GM21390 (cell line): ENCODE measurements around the gene OTOA.
"Not testable (repeated sequence)": the region's sequence is repeated elsewhere in the genome, so short reads cannot be mapped to it uniquely, and the experiment has no call there.

Experiments
- ATAC-seq: cut with Tn5 transposase; IDR thresholded peaks from one replicate; pipeline ENCODE4 v1.9.1; 2021; ENCODE audit not compliant: unreplicated experiment

The OTOA gene

DNA sequence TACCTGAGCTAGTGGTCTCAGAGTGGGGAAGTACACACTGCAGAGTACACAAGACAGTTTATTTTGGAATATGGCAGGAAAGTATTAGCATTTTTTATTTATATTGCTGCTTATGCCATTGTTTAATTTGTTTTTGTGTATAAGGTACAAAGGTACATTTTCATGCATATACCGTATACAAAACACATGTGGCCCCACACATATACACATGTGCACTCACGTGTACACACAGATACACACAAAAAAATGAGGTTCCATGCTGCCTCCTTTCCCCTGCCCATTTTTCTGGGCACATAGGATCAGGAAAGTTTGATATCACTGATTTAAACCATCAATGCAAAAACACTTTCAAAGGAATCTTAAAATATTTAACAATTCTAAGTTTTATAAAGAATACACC, 24.3 kb upstream of the OTOA start:
- no peak for ATAC-seq

GRCh38 chr16:21641916-21642315, 21.9 kb upstream of the OTOA start:
- no peak for ATAC-seq

- no peak for ATAC-seq
Observed at GRCh38 chr16:21642861-21643260, 20.9 kb upstream of the OTOA start.

GRCh38 chr16:21643785-21644184, 20.0 kb upstream of the OTOA start:
- ATAC-seq: no peak

DNA sequence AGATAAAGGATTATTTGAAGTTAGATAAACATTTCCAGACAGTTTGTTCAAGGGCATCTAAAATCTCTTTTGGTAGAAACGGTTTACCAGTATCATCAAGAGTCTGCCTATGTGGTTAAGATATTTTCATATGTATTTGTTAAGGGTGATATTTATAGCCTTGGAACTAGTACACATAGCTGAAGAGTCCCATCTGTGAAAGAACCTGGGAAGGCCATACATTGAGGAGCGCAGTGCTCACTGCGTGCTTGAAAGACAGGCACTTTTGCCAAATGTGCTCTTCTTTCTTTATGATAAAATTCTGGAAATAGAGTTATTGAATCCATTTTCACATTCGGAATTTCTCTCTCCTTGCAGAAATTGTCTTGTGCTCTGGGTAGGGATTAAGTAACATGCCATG, 19.1 kb upstream of the OTOA start:
- ATAC-seq: no peak

GRCh38 chr16:21645261-21645721, 18.5 kb upstream of the OTOA start:
- peak; percentile 42 for ATAC-seq

- no peak for ATAC-seq
Observed at GRCh38 chr16:21646091-21646490, 17.7 kb upstream of the OTOA start.

DNA sequence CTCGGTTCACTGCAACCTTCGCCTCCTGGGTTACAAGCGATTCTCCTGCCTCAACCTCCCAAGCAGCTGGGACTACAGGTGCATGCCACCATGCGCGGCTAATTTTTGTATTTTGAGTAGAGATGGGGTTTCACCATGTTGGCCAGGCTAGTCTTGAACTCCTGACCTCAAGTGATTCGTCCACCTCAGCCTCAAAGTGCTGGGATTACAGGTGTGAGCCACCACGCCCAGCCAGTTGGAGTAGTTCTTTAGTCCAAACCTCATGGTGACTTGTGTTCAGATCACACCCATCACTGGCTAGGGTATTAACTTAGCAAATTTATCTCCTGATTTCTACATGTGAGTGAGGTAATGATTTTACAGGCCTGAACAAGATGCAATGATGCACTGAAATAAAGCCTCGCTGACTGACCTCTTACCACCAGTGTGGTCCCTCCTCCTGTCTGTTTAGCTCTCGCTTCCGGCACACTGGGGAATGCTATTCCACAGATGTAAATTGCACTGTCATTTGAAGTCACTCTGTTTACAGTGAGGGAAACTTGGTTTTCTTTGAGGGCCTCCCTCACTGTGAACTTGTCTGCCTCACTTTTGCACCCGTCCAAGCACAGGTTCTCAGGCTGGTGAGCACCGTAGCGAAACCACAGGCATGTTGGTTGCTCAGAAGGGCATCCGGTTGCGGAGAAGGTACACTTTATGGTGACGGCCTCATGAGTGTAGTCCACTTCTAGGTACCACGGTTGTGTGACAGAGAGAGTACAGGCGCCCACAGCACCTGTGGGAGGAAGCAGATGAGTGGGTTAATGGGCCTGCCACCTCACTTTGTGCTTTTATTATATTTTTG, 16.8 kb upstream of the OTOA start:
- peak; percentile 85 for ATAC-seq

GRCh38 chr16:21647562-21648164, 16.1 kb upstream of the OTOA start:
- ATAC-seq: no peak

DNA sequence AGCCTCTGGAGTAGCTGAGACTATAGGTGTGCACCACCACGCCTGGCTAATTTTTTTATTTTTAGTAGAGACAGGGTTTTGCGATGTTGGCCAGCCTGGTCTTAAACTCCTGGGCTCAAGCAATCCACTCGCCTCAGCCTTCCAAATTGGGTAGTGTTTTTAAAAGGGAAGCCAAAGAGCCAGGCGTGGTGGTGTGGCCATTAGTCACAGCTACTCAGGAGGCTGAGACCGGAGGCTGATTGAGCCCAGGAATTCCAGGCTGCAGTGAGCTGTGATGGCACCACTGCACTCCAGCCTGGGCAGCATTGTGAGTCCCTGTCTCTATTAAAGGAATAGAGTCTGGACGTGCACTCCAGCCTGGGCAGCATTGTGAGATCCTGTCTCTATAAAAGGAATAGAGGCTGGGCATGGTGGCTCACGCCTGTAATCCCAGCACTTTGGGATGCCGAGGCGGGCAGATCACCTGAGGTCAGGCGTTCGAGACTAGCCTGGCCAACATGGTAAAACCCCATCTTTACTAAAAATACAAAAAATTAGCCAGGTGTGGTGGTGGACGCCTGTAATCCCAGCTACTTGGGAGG, 13.9 kb upstream of the OTOA start:
- ATAC-seq: not testable (repeated sequence)

DNA sequence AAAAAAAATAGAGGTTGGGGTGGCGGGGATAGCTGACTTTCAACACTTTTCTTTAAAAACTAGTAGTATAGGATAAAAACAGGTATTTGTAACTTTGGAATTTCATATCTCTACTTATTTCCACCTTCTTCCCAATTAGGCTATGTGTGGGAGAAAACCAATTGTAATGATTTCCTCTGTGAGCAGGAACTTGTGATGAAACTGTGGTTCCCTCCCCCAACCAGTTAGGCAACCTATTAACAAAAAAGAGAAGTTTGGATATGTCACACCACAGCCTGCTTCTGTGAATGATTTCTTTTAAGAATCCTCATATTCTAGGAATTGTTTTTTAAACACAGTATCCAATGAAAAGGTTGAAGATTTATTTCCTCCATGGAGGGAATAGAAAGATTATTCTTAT, 13.2 kb upstream of the OTOA start:
- ATAC-seq: no peak

DNA sequence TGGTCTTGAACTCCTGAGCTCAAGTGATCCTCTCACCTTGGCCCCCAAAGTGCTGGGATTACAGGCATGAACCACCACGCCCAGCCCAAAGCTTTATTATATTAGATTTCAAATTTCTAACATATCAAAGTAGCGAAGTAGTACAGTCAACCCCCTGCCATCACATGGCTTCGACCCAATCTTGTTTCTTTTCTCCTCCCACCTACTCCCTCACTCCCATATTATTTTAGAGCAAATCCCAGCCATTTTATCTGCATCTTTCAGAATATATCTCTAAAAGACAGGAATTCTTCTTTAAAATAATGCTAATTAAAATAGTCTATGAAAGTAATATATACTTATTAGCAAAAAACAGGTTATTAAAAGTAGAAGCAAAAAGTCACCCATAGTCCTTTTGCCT, 12.3 kb upstream of the OTOA start:
- no peak for ATAC-seq

- no peak for ATAC-seq
Observed at GRCh38 chr16:21652453-21652852, 11.3 kb upstream of the OTOA start, which contains the start of gene IGSF6. Gene IGSF6 (minus strand): TSS chr16:21652608. CDS start chr16:21652598, 10 bp downstream.

- no peak for ATAC-seq
Observed at GRCh38 chr16:21653571-21653970, 10.2 kb upstream of the OTOA start.

- ATAC-seq: no peak
Observed at GRCh38 chr16:21654466-21654865, 9.3 kb upstream of the OTOA start.

GRCh38 chr16:21654881-21655280, 8.9 kb upstream of the OTOA start:
- ATAC-seq: no peak

DNA sequence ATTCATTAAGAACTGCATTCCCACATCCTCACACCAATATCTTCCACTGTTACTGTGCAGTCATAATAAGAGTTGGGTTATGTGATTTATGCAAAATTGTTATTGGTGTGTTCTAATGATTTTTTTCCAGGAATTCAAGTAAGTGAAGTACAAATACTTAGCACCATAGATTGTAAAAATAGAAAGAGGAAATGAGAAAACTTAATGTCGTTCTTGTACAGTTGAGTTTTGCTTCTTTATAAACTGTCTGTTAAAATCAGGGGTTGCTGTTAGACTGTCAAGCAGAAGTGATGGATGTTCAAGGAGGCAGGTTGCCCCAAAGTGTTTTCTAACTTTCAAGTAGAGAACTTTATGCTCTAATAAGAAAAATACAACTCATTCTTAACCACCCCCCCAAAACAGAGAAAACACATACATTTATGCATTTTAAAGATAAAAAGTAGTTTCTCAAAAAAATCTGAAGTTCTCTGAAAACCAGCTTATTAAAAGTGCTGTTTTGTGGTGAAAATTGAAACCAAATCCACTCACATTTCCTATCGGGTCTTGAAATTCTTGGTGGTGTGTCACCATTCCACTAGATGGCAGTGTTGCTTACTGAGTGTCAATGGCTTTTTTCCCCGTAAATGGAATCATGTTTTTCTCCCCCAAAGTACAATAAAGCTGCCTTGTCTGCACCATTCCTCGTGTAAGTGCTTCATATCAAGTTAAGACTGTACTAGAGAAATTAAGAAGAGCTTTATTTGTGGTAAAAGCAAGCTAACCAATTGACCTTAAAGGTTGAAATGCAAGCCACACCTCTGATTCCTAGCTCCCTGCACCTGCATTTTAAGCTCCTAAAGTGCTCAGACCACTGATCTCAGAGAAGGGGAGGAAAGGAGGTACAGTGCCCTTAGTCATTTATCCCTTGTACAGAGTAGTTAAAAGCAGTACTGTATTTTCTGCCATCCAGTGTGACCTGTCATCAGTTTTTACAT, 6.7 kb upstream of the OTOA start:
- no peak for ATAC-seq

GRCh38 chr16:21659124-21659523, 4.6 kb upstream of the OTOA start:
- no peak for ATAC-seq

- no peak for ATAC-seq
Observed at GRCh38 chr16:21664801-21665492, 1.2 kb downstream of the OTOA start.

GRCh38 chr16:21666772-21667171, 3.0 kb downstream of the OTOA start:
- ATAC-seq: no peak
